Measurements from ENCODE around the gene CMTM5.

Gene CMTM5

DNA sequence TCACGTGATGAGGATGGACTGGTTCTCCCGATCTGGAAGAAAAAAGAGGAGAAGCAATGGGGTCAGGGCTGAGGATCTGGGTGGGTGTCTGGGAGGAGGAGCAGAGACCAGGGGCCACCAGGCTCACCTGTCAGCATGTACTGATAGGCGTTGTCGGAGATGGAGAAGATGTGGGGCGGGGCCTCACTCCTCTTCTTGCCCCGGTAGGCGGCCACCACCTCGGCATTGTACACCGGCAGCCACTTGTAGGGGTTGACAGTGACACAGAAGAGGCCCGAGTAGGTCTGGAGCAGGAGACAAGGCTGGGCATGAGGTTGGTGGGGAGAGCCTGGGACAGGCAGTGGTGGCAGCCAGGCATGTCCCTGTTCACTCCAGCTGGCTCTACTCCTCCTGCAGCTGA lies 28.2 kb downstream of the CMTM5 start:
- no peak for TF ChIP-seq SIN3A (IDR thresholded peaks at IDR 0.05; ENCODE audit: borderline replicate concordance, insufficient read depth, low read length)
- no peak for TF ChIP-seq REST (IDR thresholded peaks at IDR 0.05; ENCODE audit: insufficient read depth in 1 of 2, low read depth in 2 of 2, low read length in 2 of 2)
- no peak for TF ChIP-seq TAF1 (IDR thresholded peaks at IDR 0.05; ENCODE audit: borderline replicate concordance, insufficient read depth, low read length)
- TF ChIP-seq FOXP2 (optimal IDR thresholded peaks at IDR 0.05; ENCODE audit: borderline replicate concordance, extremely low read depth, extremely low read length, insufficient read depth): no peak
- TF ChIP-seq POLR2AphosphoS5 (IDR thresholded peaks at IDR 0.05; ENCODE audit: low read depth, low read length): no peak

DNA sequence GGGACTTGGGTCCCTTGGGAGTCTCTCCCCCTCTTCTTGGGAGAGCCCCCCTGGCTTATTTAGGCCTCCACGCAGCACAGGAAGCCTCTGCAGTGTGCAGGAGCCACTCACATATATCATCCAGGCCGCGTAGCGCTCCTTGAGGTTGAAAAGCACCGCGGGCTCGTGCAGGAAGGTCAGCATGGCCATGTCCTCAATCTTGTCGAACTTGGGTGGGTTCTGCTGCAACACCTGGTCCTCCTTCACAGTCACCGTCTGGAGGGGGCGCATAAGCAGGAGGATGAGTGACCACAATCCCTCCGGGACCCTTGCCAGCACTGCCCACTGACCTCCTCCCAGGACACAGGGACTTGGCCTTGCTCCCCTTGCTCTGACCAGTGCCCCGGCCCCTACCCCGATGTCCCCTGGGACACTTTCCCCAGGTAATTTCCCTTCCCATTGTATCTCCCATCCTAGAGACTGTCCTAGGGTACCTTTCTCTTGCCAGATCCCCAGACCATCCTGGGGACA lies 28.7 kb downstream of the CMTM5 start:
- TF ChIP-seq FOXP2 (optimal IDR thresholded peaks at IDR 0.05; ENCODE audit: borderline replicate concordance, extremely low read depth, extremely low read length, insufficient read depth) (no peak), REST (IDR thresholded peaks at IDR 0.05; ENCODE audit: insufficient read depth in 1 of 2, low read depth in 2 of 2, low read length in 2 of 2) (no peak), SIN3A (IDR thresholded peaks at IDR 0.05; ENCODE audit: borderline replicate concordance, insufficient read depth, low read length) (no peak), TAF1 (IDR thresholded peaks at IDR 0.05; ENCODE audit: borderline replicate concordance, insufficient read depth, low read length) (no peak), POLR2AphosphoS5 (IDR thresholded peaks at IDR 0.05; ENCODE audit: low read depth, low read length) (no peak)

DNA sequence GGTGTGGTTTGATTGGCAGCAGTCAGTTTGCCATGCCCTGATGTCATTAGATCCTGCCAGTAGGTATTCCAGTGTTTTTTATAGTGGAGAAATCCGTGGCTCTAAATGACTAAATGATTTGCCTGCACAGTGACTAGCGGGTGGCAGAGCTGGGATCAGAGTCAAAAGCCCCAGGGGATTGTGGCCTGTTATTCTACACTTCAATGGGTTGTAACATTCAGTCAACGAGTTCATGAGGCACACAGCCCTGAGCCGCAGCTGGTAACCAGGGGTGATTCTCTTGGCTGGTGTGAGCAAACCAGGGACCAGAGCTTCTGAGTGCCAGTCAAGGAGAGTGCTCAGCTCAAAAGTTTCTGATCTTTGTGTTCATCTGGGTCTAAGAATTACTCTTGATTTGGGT lies 29.4 kb downstream of the CMTM5 start:
- TF ChIP-seq TAF1 (IDR thresholded peaks at IDR 0.05; ENCODE audit: borderline replicate concordance, insufficient read depth, low read length) (no peak), SIN3A (IDR thresholded peaks at IDR 0.05; ENCODE audit: borderline replicate concordance, insufficient read depth, low read length) (no peak), POLR2AphosphoS5 (IDR thresholded peaks at IDR 0.05; ENCODE audit: low read depth, low read length) (no peak), REST (IDR thresholded peaks at IDR 0.05; ENCODE audit: insufficient read depth in 1 of 2, low read depth in 2 of 2, low read length in 2 of 2) (no peak), FOXP2 (optimal IDR thresholded peaks at IDR 0.05; ENCODE audit: borderline replicate concordance, extremely low read depth, extremely low read length, insufficient read depth) (no peak)

DNA sequence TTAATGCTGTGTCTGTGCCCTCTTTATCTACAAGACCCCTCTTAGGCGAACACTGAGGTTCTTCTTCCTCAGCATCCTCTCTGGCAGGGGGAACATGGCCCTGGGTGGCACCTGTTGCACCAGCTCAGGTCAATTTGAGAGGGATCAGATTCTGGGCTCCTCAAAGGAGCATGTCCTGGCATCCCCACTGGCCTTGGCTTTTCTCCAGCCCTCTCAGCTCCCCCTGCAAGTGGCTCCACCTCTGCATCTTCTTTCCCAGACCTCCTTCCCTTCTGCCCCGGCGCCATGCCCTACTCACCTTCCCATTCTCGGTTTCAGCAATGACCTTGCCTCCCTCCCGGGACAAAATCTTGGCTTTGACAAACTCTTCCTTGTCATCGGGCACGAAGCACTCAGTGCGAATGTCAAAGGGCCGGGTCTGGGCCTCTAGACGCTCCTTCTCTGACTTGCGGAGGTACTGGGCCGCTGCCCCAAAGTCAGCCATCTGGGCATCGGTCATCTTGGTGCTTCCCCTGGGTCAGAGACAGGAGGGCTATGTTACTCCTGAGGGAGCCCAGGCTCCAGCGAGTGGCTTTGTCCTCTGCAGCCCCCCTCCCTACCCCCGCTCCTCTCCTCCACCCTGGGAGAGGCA lies 30.0 kb downstream of the CMTM5 start:
- TF ChIP-seq FOXP2 (optimal IDR thresholded peaks at IDR 0.05; ENCODE audit: borderline replicate concordance, extremely low read depth, extremely low read length, insufficient read depth): no peak
- no peak for TF ChIP-seq TAF1 (IDR thresholded peaks at IDR 0.05; ENCODE audit: borderline replicate concordance, insufficient read depth, low read length)
- TF ChIP-seq SIN3A (IDR thresholded peaks at IDR 0.05; ENCODE audit: borderline replicate concordance, insufficient read depth, low read length): no peak
- TF ChIP-seq REST (IDR thresholded peaks at IDR 0.05; ENCODE audit: insufficient read depth in 1 of 2, low read depth in 2 of 2, low read length in 2 of 2): no peak
- no peak for TF ChIP-seq POLR2AphosphoS5 (IDR thresholded peaks at IDR 0.05; ENCODE audit: low read depth, low read length)

All from PFSK-1 (cell line).